MM.1S (cell line): Measurements from ENCODE around the gene NRBP1.

Experiments used
- DNase-seq: peaks from one replicate; pipeline ENCODE4 v3.0.0-alpha.2; 2015
- H2AFZ ChIP-seq: fragments of 300-600 bp; sonication (generic); 2 replicates; pipeline ENCODE4 v1.6.0; 2016; ENCODE audit warnings: antibody characterized with exemption, low read length
- H3F3A ChIP-seq: fragments of 300-600 bp; sonication (generic); 2 replicates; pipeline ENCODE4 v1.6.1; 2016; ENCODE audit warnings: mild to moderate bottlenecking, antibody characterized with exemption, low read length, moderate library complexity, mixed read lengths; ENCODE audit not compliant: insufficient read depth
- H3K27ac ChIP-seq: fragments of 300-600 bp; sonication (generic); 2 replicates; pipeline ENCODE4 v1.5.1; 2016; ENCODE audit warnings: mild to moderate bottlenecking, low read length
- H3K27me3 ChIP-seq: fragments of 300-600 bp; sonication (generic); replicated peaks from 2 replicates; pipeline ENCODE4 v1.6.0; 2016; ENCODE audit warnings: low read length; ENCODE audit not compliant: insufficient read depth
- H3K36me3 ChIP-seq: fragments of 300-600 bp; sonication (generic); replicated peaks from 2 replicates; pipeline ENCODE4 v1.6.1; 2016; ENCODE audit warnings: mild to moderate bottlenecking, low read length, mixed read lengths; ENCODE audit not compliant: insufficient read depth
- H3K4me1 ChIP-seq: fragments of 300-600 bp; sonication (generic); 2 replicates; pipeline ENCODE4 v1.6.1; 2016; ENCODE audit warnings: low read length, mixed read lengths
- H3K4me2 ChIP-seq: fragments of 300-600 bp; sonication (generic); 2 replicates; pipeline ENCODE4 v1.6.0; 2016; ENCODE audit warnings: low read depth, low read length
- H3K4me3 ChIP-seq: fragments of 300-600 bp; sonication (generic); 2 replicates; pipeline ENCODE4 v1.5.1; 2016; ENCODE audit warnings: low read length, mixed read lengths
- H3K79me2 ChIP-seq: fragments of 300-600 bp; sonication (generic); 2 replicates; pipeline ENCODE4 v1.6.1; 2016; ENCODE audit warnings: mixed run types, low read length, mixed read lengths
- H3K9ac ChIP-seq: fragments of 300-600 bp; sonication (generic); 2 replicates; pipeline ENCODE4 v1.6.1; 2016; ENCODE audit warnings: low read length, mixed read lengths
- H3K9me2 ChIP-seq: fragments of 300-600 bp; sonication (generic); replicated peaks from 2 replicates; pipeline ENCODE4 v1.6.1; 2016; ENCODE audit warnings: mild to moderate bottlenecking, low read length, mixed read lengths; ENCODE audit not compliant: insufficient read depth
- H3K9me3 ChIP-seq: fragments of 300-600 bp; sonication (generic); replicated peaks from 2 replicates; pipeline ENCODE4 v1.6.1; 2016; ENCODE audit warnings: mild to moderate bottlenecking, low read length, mixed read lengths; ENCODE audit not compliant: insufficient read depth
- H4K20me1 ChIP-seq: fragments of 300-600 bp; sonication (generic); 2 replicates; pipeline ENCODE4 v1.6.1; 2016; ENCODE audit warnings: mild to moderate bottlenecking, low read length, moderate library complexity, mixed read lengths; ENCODE audit not compliant: insufficient read depth
- EZH2 ChIP-seq: fragments of 300-600 bp; sonication (generic); optimal IDR thresholded peaks from 2 replicates; pipeline ENCODE3; 2017; ENCODE audit warnings: low read depth, mild to moderate bottlenecking, antibody characterized with exemption, low read length, mixed read lengths
- EZH2phosphoT487 ChIP-seq: fragments of 300-600 bp; sonication (generic); IDR thresholded peaks from 2 replicates; pipeline ENCODE4 v1.6.1; 2018; ENCODE audit warnings: antibody characterized with exemption, low read length
- TF ChIP-seq, protein P1 (sequence below): fragments of 300-600 bp; sonication (generic); IDR thresholded peaks from 2 replicates; pipeline ENCODE4 v1.5.1; 2016; ENCODE audit warnings: antibody characterized with exemption, low read length, mixed read lengths

Gene NRBP1

DNA sequence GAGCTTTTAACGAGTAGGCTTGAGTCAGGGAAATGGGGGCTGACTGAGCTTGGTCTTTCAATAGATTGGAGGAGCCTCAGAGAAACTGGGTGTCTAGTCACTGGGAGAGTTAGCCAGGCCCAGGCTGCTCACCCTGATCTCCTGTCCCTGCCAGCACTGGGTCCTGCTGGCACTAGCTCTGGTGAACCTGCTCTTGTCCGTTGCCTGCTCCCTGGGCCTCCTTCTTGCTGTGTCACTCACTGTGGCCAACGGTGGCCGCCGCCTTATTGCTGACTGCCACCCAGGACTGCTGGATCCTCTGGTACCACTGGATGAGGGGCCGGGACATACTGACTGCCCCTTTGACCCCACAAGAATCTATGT, 14.5 kb downstream of the NRBP1 start:
- Histone ChIP-seq H3K36me3 (no peaks in the 10 kb centered on the region), H3K4me2 (no peak overlapping the region), H3K9ac (no peak overlapping the region), H3K4me1 (no peaks in the 10 kb centered on the region), H3K27ac (no peak overlapping the region), H3K79me2 (no peaks in the 10 kb centered on the region), H4K20me1 (no peaks in the 10 kb centered on the region), H3K4me3 (no peak overlapping the region), H3K27me3 (no peaks in the 10 kb centered on the region), H3K9me3 (no peaks in the 10 kb centered on the region), H2AFZ (no peak overlapping the region), H3F3A (no peaks in the 10 kb centered on the region), H3K9me2 (no peaks in the 10 kb centered on the region)
- TF ChIP-seq, protein P1, sequence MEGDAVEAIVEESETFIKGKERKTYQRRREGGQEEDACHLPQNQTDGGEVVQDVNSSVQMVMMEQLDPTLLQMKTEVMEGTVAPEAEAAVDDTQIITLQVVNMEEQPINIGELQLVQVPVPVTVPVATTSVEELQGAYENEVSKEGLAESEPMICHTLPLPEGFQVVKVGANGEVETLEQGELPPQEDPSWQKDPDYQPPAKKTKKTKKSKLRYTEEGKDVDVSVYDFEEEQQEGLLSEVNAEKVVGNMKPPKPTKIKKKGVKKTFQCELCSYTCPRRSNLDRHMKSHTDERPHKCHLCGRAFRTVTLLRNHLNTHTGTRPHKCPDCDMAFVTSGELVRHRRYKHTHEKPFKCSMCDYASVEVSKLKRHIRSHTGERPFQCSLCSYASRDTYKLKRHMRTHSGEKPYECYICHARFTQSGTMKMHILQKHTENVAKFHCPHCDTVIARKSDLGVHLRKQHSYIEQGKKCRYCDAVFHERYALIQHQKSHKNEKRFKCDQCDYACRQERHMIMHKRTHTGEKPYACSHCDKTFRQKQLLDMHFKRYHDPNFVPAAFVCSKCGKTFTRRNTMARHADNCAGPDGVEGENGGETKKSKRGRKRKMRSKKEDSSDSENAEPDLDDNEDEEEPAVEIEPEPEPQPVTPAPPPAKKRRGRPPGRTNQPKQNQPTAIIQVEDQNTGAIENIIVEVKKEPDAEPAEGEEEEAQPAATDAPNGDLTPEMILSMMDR: no peak
- TF ChIP-seq EZH2: no peak
- TF ChIP-seq EZH2phosphoT487: no peak
- DNase-seq: no peak

DNA sequence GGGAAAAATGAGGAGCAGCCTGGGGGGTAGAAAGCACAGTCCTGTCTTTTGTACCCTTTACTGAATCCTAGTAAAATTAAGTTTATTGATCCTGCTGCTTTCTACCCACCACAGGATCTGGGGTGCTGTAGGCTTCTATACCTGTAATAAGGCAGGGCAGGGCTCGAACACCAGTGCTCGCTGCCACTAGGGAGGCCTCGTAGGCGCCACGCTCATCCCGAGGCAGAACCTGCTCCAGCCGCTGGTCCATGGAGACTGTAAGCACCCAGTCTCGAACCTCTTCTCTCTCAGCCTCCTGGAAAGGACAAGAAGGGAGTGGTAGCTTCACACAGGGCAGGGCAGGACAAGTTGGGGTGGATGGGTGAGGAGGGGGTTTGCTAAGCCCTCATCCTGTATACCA, 16.7 kb downstream of the NRBP1 start:
- Histone ChIP-seq H3K9ac (no peak overlapping the region), H3K9me3 (no peaks in the 10 kb centered on the region), H2AFZ (no peak overlapping the region), H3K4me1 (no peaks in the 10 kb centered on the region), H3K9me2 (no peaks in the 10 kb centered on the region), H4K20me1 (no peaks in the 10 kb centered on the region), H3K79me2 (no peaks in the 10 kb centered on the region), H3K27me3 (no peaks in the 10 kb centered on the region), H3K27ac (no peak overlapping the region), H3K36me3 (no peaks in the 10 kb centered on the region), H3K4me3 (no peak overlapping the region), H3K4me2 (no peak overlapping the region), H3F3A (no peaks in the 10 kb centered on the region)
- no peak for TF ChIP-seq EZH2phosphoT487
- no peak for TF ChIP-seq EZH2
- TF ChIP-seq, protein P1: no peak
- DNase-seq: no peak

DNA sequence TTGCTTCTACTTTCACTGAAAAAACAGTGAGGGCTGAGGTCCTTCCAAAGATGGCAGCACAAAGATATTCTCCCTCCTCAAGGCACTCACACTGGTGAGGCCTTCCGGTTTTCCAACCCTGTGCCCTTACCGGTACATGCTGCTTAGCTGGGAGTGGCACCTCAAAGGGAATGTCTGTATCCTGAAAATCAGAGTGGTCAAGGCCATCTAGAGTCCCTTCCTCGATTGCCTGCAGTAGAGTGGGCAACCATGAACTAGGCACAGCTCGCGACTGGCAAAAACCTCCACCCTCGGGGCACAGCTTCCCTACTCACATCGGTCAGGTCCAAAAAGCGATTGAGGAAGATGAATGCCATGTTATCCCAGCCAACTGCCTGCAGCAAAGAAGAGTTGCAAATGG, 17.2 kb downstream of the NRBP1 start:
- DNase-seq: no peak
- H3K27ac ChIP-seq: no peak overlapping the region
- no peaks in the 10 kb centered on the region for H3K4me1 ChIP-seq
- no peak for TF ChIP-seq EZH2
- TF ChIP-seq EZH2phosphoT487: no peak
- TF ChIP-seq, protein P1: no peak
- no peaks in the 10 kb centered on the region for H3K36me3 ChIP-seq
- no peaks in the 10 kb centered on the region for H3K79me2 ChIP-seq
- no peak overlapping the region for H3K4me3 ChIP-seq
- H3K4me2 ChIP-seq: no peak overlapping the region
- no peak overlapping the region for H2AFZ ChIP-seq
- no peaks in the 10 kb centered on the region for H3K27me3 ChIP-seq
- no peaks in the 10 kb centered on the region for H3K9me3 ChIP-seq
- H3K9ac ChIP-seq: no peak overlapping the region
- H4K20me1 ChIP-seq: no peaks in the 10 kb centered on the region
- H3F3A ChIP-seq: no peaks in the 10 kb centered on the region
- no peaks in the 10 kb centered on the region for H3K9me2 ChIP-seq
